Measurements from ENCODE around the gene FHOD3.

The FHOD3 gene

DNA sequence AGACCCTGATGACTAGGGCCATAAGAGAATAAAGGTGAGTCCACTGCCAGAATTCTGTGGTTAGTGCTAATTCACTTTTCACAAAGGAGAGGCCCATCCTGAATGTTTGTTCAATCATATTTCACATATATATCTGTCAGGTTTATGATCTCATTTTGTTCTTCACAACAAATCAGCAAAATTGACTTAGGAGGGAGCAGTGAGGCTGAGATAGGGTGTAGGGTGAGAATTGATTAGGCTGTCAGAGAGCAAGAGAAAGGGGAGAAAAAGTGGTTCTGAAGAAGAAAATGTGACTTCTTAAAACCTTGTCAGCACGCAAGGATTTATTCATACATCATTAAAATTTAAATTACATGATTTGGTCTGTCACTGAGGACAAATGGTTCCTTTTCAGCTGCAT is 117.7 kb downstream of the FHOD3 start:
- no peak for DNase-seq

DNA sequence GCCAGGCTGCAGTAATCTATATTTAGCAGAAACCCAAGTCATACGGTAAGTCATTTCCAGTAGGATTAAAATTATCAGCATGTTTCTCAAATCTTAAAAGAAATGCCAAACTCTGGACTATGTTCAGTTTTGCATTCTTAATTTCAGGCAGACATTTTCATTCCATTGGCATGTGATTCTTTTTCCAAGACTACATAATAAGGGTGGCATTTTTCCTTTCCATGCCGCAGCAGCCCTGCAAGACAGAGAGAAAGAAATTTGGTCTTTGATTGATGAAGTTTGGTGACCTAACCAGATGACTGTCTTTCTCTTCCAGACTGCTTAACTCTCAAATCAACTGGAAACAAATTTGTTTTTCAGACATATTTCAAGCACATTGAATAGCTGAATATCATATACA is 118.1 kb downstream of the FHOD3 start:
- DNase-seq, result no peak

DNA sequence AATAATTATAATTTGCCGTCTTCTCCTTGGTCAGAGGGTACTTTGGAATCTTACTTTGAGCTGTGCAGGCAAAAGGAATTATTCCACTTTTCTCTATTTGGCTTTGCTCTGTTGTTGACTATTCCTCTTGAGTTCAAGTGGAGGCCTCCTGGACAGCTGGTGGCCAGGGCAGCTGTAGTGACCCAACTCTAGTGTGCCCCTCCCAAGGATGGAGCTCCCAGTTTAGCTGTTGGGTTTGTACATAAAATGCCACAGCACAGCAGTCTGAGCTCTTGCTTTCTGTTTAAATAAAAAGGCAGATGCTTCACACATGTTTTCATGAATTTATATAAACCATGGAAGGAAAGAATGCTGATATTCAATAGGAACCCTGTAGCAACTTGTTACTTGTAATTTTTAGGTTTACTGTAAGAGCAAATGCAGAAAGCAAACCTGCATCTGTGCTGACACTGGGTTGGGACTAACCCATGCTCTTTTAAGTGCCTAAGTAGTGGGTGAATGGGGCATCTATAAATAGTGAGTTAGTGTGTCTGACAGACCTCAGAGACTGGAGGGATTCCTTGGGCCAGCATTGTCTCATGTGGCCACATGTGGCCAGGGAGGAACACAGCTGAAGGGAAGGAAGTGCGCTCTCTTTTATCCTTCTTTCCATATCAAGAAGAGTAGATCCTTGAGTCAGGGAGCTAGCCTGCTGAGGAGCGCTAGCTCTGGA is 121.8 kb downstream of the FHOD3 start:
- no peak for DNase-seq

DNA sequence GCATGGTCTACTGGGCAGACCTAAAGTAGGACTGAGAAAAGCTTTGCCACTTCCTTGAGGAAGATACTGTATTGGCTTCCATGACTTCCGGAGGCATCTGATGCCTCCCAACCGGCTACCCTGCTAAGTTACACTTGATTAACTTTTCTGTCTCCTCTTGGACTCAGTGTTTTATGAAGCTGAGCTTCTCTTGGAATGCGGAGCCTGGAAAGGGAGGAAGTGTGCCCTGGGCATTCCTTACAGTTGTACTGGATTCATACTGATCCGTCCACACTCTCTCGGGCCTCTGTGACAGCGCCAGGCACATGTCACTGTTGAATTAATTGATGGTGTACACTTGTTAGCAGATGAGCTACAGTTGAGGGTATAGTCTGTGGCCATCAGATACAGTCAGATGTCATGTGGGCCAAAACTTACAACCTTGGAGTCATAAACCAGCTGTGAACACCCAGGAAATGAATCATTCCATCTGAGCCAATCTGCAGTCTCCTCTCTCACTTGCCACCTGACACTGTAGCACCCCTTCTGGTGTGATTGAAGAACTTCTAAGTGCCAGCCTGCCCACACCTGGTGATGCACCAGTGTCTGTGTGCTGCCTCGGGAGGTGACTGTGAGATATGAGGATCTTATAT is 122.5 kb downstream of the FHOD3 start:
- DNase-seq, result no peak

DNA sequence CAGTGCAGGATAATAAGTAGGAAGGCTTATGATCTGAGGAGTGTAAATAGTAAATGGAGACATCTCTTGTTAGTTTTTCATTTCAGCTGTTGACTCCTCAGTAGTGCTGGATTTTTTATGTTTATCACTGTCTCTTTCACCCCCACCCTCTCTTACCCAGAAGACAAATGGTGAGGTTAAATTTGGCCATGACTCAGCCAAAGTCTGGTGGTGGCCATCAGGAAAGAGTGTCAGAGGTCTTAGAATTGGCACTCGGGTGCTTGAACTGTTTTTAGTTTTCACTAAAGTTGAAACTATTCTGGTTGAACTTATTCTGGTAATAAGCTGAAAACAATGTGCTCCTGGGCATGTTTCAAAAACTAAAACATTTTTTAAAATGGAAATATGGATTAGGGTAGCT is 123.3 kb downstream of the FHOD3 start:
- no peak for DNase-seq

DNA sequence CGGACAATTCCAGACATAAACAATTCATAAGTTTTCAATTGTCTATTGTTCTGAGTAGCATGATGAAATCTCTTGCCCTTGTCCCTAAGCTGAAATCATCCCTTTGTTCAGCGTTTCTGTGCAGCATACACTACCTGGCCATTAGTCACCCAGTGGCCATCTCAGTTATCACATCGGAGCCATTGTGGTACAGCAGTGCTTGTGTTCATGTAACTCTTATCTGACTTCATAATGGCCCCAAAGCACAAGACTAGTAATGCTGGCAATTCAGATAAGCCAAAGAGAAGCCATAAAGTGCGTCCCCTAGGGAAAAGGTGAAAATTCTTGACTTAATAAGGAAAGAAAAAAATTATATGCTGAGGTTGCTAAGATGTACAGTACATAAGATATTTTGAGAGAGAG is 127.2 kb downstream of the FHOD3 start:
- DNase-seq, result no peak

DNA sequence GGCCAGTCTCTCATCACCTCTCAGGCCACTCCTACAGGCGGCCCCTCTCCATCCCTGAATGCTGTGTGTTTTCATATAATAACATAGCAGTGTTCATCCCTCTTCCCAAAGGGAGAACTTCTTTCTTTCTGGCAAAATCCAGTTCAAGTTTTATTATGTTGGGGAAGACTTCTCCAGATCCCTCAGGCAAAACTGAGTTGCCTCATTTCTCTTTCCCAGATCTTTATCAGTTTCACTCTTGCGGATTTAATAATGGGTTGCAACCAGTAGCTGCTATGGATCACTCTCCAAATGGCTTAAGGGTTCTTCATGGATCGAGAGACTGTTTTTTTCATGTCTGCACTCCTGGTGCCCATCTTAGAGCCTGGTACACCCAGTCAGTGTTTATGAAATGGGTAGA is 129.9 kb downstream of the FHOD3 start:
- DNase-seq, result no peak

DNA sequence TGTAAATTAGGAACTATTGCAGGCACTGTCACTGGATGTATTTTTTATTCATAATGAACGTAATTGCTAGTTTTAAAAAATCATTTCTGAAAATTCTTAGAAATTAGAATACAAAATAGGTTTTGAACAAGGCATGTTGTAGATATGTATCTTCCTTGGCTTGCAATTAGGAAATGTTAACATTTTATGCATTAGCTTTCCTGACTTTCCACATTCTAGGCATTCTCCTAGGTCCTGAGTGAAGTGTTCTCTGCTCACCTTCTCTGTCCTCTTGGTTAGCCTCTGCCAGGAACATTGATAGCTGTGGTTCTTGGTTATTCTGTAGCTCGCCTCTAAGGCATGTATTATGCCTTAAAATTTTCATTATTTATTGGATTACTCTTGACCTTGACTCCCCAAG is 130.3 kb downstream of the FHOD3 start:
- no peak for DNase-seq

DNA sequence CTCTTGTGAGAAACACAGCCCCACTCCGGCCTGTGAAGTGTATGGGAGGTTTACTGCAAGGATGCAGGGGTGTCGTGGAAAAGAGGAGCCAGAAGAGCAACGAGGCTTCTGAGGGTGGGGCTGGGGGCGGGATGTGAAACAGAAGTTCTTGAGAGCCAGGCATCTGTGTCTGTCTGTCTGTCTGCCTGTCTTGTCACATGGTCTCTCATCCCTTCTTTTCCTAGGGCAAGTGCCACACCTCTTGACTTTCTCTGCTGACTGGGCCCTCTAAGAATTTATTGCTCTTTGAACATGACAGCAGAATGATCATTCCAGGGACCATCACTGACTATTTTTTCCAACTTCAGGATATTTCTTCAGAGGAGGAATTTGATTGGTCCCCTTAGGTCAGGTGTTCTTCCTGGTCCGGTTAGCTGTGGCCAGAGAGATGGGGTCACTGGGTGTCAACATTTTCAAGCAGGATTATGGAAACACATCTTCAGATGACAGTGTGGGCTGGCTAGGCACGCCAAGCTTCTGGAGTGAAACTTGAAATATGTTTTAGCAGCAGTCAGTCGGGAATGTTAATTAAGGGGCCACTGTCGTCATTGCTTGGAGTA is 131.0 kb downstream of the FHOD3 start:
- DNase-seq, result no peak

DNA sequence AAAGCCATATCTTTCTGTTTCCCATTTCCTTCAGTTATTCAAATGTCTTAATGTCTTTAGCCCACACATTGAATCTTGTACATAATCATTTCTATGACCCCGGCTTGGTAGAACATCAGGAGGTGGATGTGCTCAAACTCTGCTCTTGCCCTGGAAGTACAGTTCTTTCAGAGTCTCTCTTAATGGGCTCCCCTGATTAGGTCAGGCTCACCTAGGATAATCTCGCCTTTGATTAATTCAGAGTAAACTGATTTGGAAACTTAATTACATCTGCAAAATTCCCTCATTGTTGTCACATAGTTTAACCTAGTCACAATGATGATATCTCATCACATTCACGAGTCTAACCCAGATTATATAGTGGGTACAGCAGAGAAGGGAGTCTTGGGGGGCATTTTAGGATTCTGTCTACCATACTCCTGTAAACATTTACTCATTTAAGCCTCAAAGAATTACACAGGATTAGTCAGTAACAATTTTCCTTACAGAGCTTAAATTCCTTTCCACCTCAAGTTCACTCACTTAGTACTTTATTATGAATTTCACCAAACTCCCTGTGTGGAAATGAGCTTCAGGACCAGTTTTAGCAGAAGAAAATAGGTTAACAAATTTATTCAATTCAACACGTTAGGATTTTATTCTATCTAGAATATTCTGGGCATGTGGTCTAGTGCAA is 135.5 kb downstream of the FHOD3 start:
- DNase-seq, result no peak

DNA sequence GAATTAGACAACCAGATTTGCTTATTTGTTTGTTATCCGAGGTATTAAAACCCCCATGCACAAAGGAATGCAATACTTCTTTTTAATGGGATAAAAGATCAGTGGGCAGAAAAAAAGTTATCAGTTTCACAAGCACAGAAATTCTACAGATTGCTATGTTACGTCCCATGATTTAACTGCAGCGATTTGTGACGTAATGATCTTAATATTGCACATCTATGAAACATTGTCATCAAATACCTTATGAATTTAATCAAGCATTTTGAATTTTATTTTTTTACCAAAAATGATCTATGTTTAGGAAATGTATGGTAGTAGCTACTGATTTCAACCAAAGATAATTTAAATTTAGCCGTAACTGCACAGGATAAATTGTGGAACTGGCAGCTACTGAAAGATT is 138.9 kb downstream of the FHOD3 start:
- no peak for DNase-seq

DNA sequence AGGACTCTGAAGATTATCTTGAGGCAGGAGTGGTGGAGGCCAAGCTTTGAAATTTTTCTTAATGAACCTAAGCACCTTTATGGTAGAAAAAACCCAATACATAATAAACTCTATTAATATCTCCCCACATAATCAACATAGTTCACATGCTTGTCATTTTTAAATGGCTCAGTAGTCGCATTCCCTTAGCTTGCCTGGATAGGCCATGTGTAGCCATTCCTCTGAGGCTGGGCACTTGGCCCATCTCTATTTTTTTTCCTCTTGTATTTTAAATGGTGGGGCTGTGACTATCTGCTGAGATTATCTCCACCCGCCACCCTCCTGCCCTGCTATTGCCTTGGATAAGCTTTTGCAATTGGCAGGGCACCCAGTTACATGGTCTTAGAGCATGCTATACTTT is 143.1 kb downstream of the FHOD3 start:
- no peak for DNase-seq

DNA sequence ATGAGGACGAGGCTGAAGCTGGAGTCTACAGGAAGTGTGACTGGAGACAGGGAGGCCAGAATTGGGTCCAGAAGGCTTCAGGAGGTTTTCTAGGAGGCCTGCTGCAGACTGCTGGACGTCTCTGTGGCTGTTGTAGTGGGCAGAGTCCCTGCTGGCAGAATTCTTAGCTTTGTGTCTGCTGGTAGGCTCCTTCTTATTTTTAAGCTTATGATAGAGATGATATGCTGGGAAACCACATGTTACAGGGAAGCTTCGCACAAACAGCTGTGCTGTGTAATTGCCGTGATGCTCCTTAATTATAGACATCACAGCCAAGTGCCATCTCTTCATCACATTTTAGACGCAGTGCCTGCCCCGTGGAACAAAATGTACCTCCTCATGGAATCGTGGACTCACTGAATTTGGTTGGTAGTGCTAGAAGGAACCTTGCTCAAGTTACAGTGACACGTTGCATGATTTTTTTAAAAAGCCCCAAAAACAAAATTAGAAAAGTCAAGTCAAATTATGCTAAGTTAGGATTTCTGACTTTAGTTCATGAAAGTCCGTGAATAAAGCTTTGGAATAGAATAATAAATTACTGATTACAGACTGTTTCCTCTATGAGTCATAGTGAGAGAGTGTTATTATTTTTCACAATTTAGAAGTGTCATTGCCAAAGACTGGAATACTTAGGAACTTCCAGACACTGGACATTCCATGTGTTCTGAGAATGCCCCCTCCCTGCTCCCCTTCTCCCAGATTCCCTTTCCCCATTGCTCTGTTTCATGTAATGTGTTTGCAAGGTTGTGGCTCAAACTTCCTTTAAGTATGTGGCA is 144.1 kb downstream of the FHOD3 start:
- no peak for DNase-seq

DNA sequence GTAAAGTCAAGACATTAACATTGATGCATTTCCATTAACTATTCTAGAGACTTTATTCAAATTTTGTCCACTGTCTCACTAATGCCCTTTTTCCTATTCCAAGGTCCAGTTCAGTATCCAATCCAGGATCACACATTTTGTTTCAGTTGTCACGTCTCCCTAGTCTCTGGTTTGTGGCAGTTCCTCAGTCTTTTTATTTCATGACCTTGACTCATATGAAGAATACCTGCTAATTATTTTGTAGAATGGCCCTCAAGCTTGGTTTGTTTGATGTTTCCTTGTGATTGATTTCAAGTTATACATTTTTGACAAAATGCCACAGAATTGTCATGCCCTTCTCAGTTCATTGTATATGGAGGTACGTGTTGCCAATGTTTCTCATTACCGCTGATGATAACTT is 145.2 kb downstream of the FHOD3 start:
- DNase-seq, result no peak

DNA sequence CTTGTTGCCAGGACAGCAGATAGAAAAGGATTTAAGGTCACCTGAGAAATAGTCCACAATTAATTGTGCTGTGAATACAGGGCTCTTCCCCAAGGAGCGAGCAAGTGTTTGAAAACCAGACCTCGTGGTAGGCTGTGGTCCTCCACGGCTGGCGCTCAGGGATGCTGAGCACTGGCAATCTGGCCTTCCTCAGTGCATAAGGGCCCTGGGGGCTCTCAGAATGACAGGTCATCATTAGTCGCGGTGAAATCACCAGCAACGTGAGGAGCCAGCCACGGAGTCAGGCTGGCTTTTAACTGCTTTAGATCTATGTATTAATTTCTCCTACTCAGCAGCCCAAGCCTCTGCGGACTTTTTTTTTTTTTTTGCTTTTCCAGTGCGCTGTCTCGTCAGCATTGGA is 148.5 kb downstream of the FHOD3 start:
- DNase-seq, result no peak

DNA sequence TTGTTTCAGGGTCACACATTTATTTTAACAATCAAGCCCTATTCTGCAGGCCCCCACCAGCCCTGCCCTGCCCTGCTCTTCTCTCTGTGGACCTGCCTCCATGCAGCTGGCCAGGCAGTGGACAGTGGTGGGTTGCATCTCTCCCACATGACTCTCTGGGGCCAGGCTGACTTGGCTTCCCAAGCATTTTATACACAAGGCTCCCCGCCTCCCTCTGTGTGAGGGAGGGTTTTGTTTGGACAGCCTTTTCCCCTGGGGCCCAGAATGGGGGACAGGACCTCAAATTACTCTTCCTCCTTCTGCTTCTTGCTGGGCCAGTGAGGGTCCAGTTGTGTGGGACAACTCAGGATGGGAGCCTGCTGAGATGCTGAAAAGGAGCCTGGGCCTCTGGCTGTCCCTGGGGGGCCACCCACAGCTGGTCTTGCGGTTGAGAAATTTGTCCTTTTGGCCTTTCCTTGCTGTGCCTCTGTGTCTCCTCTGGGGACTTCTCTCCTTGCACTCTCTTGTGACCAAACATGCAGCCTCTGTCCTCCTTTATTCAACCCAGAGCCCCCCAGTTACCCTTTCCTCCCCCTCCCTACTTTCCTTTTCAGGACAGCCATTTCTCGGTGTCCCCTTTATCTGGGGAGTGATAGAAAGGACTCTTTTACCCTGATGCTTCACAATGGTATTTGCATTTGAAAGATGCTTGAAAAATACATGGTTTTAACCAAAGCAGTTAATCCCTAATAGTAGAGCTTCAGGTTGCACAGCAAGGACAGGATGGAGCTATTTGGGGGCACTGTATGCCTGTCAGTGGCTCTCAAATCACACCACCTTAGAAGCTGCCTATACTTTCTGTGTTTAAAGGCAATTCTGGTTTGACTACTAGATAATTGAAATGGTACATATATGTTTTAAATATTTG is 151.1 kb downstream of the FHOD3 start:
- DNase-seq, result no peak

DNA sequence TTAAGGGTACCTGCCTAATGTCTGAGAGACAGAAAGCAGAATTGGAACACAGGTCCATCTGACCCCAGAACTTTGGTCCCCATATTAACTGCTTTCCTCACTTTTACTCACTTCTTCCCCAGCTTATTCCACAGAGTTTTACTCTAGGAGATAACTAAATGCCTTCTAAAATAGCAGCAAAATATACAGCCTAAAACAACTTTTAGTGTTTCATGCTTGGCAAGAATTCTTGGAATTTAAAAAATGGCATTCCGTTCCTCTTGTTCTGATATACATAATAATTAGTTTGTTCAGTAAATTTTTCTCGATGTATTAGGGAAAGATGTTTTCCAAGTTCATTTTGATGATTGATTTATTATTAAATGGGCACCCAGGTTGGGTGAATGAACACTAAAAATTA is 151.9 kb downstream of the FHOD3 start:
- no peak for DNase-seq

DNA sequence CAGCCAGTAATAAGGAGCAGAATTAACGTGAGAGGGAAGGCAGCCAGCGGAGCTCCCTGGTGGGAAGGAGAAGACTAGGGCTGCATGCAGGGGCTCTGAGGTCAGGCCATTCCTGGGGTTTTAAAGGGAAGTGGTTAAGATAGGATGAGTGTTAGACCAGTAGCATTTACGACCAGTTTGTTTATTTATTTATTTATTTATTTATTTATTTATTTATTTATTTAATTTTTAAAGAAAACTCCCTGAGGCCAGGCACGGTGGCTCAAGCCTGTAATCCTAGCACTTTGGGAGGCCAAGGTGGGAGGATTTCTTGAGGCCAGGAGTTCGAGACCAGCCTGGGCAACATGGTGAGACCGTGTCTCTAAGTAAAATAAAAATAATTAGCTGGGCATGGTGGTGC is 152.8 kb downstream of the FHOD3 start:
- DNase-seq, result no peak

DNA sequence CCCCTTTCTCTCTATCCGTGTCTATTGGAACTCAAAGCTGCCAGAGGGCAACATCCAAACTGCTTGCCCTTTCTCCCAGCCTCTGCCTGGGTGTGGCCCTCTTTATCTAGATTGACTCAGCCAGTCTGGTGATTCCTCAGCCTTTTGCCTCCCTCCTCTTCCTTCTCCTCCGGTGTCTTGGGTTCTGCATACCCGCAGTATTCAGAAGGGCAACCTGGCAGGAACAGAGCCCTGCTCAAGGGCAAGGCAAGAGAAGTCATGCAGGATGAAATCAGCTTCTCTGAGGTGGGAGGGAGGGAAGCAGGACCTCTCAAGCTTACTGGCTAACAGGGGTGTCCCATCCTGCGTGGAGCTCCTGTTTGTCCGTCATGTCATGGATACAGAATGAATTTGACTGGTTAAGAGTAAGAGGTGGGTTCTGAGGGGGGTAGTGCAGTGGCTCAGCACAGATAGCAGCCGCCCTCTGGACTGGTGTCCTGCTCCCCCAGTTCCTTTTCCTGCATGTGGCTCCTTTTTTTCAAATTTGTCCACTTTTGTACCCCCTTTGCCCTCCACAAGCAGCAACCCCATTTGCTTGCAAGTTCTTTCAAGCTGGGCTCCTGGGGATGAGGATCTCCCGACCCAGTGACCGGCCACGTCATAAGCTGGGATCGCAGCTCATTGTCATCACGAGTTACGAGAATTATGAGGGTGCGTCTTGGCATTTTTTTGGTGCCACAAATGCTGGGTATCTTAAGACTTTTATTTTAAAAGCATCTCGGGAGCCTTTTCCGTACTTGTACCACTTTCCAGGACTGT is 154.1 kb downstream of the FHOD3 start:
- DNase-seq, result no peak

DNA sequence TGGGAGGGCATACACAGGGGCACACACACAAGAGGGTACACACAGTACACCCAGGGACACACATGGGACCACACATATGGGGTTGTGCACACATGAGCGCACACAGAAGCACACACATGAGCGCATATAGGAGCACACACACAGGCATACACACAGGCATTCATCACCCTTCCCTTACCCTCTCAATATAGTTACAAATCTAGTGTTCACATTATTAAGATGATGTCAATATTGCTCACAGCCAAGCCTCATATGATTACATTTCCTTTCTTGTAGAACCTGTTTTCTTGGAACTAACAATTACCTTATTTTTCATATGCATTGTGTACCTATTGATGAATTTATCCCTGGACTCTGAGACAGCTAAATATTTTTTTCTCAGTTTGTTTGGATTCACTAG is 156.7 kb downstream of the FHOD3 start:
- no peak for DNase-seq

DNA sequence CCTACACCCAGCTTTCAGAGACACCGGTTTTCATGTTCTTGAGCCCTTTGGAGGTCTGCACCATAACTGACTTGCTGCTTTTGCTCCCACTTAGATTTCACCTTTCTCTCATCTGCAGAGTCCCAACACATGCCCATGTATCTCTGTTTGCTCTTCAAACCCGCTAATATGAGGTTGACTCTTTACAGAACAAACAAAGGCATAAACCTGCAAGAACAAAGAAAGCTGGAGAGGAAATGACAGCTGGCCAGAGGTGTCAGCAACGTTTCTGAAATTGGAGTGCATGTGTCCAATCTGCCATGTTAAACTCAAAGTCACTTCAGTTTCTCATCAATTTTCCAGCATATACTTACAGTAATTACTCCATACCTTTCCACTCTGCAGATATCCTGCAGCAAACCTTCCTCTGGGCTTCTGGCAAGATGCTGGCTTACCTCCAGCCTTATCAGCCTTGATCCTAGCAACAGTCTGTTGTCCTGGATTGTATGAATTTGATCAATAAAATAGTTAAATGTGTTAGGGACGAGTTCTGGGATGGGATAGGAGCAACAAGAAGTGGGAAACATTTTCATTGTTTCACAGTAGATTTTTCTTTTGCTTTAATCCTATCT is 157.4 kb downstream of the FHOD3 start:
- DNase-seq, result no peak
